Fibroblast of the aortic adventitia (primary cell): ENCODE results near the gene AHCYL2. TPM values are rescaled to one million over a fixed set of nuclear protein-coding genes. Genes with fewer than 3 reads are reported as not detected.

ENCODE experiments used
- DNase-seq: peaks from one replicate; pipeline ENCODE4 v3.0.0-alpha.2; 2010; ENCODE audit warnings: low read depth
- H3K4me3 ChIP-seq: 2 replicates; pipeline ENCODE4 v1.5.1; 2011; ENCODE audit warnings: low read depth, mild to moderate bottlenecking, control low read depth, low read length, moderate library complexity
- total RNA-seq: library from RNA; depleted of rRNA; stranded (reverse); fragments of >200 nt; gene quantifications from 2 replicates; pipeline ENCODE4 v1.2.3, GENCODE V29; 2012; ENCODE audit warnings: low replicate concordance
- TF ChIP-seq, protein P1 (sequence below): IDR thresholded peaks from 2 replicates; pipeline ENCODE4 v1.5.1; 2011; ENCODE audit warnings: mild to moderate bottlenecking, low read length, control low read depth, inconsistent platforms; ENCODE audit not compliant: insufficient read depth

AHCYL2 gene
- total RNA-seq, 1 donor, result 12.1 TPM

DNA sequence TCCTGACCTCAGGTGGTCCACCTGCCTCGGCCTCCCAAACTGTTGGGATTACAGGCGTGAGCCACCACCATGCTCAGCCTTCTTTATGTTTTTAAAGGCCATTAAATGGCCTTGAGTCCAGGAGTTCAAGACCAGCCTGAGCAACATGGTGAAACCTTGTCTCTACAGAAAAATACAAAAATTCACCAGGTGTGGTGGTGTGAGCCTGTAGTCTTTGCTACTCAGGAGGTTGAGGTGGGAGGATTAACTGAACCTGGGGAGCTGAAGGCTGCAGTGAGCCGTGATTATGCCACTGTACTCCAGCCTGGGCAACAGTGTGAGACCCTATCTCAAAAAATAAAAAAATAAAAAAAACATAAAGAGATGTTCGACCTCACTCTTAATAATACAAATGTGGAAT lies 25.4 kb upstream of the AHCYL2 start:
- no peak for DNase-seq
- TF ChIP-seq, protein P1, sequence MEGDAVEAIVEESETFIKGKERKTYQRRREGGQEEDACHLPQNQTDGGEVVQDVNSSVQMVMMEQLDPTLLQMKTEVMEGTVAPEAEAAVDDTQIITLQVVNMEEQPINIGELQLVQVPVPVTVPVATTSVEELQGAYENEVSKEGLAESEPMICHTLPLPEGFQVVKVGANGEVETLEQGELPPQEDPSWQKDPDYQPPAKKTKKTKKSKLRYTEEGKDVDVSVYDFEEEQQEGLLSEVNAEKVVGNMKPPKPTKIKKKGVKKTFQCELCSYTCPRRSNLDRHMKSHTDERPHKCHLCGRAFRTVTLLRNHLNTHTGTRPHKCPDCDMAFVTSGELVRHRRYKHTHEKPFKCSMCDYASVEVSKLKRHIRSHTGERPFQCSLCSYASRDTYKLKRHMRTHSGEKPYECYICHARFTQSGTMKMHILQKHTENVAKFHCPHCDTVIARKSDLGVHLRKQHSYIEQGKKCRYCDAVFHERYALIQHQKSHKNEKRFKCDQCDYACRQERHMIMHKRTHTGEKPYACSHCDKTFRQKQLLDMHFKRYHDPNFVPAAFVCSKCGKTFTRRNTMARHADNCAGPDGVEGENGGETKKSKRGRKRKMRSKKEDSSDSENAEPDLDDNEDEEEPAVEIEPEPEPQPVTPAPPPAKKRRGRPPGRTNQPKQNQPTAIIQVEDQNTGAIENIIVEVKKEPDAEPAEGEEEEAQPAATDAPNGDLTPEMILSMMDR, result no peak
- H3K4me3 ChIP-seq, result no peak overlapping the region

DNA sequence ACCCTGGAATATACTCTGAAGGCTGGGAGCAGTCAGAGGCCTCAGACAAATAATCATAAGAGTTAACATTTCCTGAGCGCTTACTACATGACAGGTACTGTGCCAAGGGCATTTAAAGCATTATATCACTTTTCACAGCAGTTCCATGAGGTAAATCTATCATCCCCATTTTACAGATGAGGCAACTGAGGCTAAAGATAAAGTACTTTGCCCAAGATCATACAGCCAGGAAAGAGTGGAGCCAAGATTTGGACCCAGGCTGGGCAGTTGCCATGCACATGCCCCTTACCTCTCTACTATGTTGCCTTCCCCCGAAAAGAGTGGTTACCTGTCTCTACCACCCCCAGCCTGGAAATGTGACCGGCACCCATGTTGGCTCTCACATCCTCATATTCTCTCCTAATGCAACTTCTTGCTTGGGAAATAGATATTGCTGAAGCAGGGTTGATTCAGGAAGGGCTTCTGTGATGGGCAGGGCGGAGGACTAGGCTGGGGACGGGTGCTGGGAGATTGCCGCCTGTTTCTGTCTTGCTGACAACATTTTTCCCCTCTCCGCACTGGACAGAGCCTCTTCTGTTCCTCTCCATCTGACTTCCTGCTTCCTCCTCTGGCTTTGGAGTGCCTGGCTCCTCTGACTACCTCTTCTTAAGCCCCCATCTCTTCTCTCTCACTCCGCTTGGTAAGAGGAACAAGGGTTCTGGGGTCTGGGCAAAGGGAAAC lies 22.6 kb upstream of the AHCYL2 start:
- TF ChIP-seq, protein P1, result no peak
- no peak for DNase-seq
- H3K4me3 ChIP-seq, result no peak overlapping the region

DNA sequence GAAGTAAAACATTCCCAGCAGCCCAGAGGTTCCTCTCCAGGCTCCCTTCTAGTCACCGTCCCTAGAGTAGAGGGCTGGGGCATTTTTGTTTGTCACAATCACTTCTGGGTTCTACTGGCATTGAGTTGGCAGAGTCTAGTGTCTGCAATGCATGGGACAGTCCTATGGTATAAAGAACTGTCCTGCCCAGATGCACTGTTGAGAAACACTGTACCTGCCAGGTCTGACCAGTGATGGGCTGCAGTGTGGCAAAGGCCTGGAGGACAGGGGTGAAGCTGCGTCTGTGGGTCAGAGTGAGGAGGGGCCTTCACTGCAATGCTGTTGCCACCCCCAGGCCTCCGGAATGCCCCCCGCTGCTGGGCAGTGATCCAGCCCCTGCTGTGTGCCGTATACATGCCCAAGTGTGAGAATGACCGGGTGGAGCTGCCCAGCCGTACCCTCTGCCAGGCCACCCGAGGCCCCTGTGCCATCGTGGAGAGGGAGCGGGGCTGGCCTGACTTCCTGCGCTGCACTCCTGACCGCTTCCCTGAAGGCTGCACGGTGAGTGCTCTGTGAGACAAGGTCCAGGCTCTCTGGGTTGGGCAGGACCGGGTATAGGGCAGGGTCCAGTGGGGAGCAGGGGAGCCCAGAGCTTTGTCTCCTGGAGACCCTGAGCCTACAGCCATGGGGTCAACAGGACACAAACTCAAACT lies 21.6 kb upstream of the AHCYL2 start:
- DNase-seq, result no peak
- H3K4me3 ChIP-seq, result no peak overlapping the region
- TF ChIP-seq, protein P1, result no peak

DNA sequence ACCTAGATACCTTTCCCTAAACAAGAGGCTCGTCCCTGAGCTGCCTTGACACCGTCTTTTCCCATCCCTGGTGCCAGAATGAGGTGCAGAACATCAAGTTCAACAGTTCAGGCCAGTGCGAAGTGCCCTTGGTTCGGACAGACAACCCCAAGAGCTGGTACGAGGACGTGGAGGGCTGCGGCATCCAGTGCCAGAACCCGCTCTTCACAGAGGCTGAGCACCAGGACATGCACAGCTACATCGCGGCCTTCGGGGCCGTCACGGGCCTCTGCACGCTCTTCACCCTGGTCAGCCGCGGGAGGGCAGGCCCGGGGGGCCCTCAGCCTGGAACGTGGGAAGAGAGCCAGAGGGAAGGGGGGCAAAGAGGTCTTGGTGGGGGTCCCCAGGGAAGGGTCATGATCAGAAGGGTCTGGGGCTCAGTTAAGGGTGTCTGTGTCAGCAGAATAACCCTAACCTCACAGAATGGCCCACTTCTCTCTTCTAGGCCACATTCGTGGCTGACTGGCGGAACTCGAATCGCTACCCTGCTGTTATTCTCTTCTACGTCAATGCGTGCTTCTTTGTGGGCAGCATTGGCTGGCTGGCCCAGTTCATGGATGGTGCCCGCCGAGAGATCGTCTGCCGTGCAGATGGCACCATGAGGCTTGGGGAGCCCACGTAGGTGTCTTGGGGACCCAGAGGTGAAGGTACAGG lies 19.6 kb upstream of the AHCYL2 start:
- TF ChIP-seq, protein P1, result no peak
- no peak overlapping the region for H3K4me3 ChIP-seq
- no peak for DNase-seq

DNA sequence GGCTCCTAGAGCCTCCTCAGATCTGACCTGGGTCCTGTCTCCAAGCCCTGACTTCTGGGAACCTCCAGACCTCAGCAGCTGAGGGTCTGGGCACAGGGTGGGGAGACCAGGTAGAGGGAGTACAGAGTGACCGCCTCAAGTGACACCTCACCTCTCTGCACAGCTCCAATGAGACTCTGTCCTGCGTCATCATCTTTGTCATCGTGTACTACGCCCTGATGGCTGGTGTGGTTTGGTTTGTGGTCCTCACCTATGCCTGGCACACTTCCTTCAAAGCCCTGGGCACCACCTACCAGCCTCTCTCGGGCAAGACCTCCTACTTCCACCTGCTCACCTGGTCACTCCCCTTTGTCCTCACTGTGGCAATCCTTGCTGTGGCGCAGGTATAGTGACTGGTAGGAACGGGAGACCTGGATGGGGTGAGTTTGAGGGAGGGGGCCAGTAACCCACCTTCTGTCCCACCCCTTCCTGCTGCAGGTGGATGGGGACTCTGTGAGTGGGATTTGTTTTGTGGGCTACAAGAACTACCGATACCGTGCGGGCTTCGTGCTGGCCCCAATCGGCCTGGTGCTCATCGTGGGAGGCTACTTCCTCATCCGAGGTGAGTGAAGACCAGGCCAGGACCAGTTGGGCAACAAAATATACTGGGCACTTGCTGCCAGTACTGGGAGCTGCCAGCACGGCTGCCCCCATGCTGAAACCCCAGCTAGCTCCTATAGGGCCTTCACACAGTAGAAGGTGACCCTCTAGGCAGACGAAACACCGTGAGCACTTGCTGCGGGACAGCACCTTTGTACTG lies 18.6 kb upstream of the AHCYL2 start:
- TF ChIP-seq, protein P1, result no peak
- DNase-seq, result no peak
- no peak overlapping the region for H3K4me3 ChIP-seq

DNA sequence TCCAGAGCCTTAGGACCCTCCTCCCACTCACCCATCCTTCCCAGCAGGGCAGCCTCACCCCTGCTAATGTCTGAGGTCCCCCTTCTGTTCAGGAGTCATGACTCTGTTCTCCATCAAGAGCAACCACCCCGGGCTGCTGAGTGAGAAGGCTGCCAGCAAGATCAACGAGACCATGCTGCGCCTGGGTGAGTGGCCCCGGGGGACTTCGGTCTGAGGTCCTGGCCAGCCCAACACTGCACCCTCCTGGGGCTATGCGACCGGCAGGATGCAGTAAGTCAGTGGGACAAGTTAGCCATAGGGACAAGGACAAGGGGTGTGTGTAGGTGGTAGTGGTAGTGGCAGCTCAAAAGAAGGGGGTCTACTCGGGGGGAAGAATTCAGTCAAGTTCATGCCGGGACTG lies 16.2 kb upstream of the AHCYL2 start:
- TF ChIP-seq, protein P1, result no peak
- no peak overlapping the region for H3K4me3 ChIP-seq
- no peak for DNase-seq
